SHP77 treated with DMSO at 0.1 percent for 48 hours (cell line): Measurements from ENCODE around the gene ASB5.
"Not testable (repeated sequence)": the region's sequence is repeated elsewhere in the genome, so short reads cannot be mapped to it uniquely, and the experiment has no call there.

Source experiments
- DNase-seq: peaks from one replicate; lab custom pipeline; 2025; lab: John Stamatoyannopoulos, UW

Gene ASB5

DNA sequence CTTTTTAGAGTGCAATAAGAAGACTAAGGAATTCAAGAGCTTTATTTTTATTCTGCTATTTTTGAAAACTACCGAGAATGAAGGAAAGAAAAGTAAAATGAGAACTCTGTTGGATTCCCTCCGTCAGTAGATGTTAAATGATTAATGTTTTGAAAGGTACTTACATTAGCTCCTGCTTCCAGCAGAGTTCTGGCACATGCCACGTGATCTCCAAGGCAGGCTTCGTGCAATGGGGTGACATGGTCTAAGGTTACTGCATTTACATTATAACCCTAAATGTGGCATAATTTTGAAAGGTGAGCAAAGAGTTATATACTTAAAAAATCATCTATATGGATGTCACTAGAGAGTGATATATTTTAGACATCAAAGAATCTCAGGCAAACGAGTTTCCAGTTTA is 46.9 kb downstream of the ASB5 start:
- no peak for DNase-seq

DNA sequence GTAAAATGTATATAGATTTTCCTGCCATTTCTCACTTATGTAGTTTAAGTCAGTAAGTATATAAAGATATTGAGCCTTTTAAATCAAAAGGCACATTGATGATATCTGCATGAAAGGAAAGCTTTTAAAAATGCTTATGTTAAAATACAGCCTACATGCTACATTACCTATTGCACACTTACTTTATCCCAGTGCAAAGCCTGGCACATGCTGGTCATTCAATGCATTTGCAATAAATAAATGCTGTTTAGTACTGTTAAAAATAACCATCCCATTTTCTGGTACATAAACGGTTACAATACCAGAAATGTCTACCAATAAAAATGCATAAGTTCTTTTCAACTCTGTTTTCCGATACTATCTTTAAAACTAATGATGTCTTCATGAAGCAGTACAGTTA is 51.5 kb downstream of the ASB5 start:
- no peak for DNase-seq

DNA sequence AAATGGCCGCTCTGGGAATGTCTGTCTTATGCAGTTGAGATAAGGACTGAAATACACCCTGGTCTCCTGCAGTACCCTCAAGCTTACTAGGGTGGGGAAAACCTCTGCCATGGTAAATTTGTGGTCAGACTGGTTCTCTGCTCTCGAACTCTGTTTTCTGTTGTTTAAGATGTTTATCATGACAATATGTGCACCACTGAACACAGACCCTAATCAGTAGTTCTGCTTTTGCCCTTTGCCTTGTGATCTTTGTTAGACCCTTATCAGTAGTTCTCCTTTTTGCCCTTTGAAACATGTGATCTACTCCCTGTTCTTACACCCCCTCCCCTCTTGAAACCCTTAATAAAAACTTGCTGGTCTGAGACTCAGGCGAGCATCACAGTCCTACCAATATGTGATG is 56.7 kb downstream of the ASB5 start:
- not testable (repeated sequence) for DNase-seq

DNA sequence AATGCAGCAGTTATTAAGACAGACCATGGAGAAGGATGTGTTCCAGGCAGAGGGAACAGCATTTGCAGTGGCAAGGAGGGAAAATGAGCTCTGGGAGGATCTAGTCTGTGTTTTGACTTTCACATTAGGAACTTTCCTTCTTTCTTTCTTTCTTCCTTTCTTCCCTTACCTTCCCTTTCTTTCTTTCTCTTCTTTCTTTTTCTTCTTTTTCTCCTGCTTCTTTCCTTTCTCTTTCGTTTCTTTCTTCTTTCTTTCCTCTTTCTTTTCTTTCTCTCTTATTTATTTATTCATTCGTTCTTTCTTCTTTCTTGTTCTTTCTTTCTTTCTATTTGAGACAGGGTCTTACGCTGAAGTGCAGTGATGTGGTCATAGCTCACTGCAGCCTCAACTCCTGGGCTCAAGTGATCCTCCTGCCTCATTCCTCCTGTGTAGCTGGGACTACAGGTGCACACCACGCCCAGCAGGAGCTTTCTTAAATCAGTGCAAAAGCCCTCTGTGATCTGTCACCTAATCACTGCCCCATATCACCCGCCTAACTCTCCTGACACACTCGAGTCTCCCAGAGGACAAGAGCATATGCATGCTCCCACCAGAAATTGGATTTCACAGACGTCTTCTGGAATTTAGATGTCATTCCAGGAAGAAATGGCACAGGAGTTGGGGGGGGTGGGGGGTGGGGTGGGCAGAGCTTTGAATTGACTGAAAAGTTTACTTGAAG is 58.3 kb downstream of the ASB5 start:
- no peak for DNase-seq

DNA sequence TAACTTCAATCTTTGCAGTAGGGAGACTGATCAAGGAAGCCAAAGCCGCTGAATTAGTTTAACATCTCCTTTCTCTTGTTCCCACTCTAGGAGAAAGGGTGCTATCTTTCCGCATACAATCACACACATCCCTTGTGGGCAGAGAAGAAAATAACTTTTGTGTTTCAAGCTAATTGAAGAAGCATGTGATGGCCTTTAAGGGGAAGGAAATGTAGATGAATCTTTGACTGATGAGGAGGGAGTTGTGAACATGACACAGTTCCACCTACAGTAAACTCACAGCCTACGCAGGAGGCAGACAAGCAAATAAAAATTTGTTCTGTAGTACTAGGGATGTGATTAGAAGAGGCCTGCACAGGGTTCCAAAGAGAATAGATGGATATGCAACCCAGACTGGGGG is 58.9 kb downstream of the ASB5 start:
- DNase-seq: no peak

DNA sequence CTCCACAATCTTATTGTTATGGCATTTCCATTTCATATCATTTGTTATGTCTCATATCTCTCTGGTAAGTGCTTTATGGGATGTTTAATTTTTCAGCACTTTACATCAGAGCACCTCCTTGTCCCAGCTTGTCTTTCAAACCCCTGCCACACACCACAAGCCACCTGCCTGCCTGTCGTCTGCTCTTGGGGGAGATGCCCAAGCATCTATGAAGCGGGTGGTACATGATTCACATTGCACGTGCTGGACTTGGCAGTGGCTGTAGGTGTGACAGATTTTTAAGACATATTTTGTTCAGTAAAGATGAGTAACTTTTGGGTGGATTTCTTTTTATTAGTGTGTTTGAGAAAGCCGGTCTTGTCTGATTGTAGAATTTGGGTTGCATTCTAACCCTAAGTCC is 59.5 kb downstream of the ASB5 start:
- no peak for DNase-seq

DNA sequence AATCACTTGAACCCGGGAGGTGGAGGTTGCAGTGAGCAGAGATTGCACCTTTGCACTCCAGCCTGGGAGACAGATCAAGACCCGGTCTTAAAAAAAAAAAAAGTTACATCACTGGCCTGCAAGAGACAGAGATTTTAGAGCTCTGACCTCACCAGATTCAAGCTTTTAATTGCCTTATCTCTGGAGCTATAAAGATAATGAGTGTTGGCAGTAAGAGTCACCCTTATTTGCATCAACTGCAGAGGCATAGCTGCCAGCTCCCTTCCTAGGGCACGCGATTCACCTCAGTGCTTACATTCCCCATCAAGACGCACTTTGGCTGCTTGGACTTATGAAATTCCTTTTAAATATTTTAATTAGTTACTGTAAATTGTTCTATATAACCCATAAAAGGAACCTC is 61.2 kb downstream of the ASB5 start:
- no peak for DNase-seq

DNA sequence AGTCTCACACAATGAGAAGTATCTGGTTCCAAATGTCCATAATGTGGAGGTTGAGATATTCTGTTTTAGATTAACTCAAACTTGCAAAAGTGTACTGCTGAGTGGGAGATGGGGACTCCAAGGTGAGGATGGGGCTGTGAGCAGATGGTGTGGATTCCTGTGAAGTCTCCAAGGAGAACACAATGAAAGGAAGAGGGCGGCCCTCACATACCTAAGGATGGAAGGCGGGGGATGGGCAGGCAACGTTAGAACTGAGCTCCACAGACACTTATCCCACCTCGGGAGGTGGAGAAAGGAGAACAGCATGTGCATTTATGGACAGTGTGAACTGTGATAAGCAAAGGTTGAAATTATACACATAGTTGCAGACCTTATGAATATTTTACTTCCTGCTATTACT is 63.7 kb downstream of the ASB5 start:
- no peak for DNase-seq

DNA sequence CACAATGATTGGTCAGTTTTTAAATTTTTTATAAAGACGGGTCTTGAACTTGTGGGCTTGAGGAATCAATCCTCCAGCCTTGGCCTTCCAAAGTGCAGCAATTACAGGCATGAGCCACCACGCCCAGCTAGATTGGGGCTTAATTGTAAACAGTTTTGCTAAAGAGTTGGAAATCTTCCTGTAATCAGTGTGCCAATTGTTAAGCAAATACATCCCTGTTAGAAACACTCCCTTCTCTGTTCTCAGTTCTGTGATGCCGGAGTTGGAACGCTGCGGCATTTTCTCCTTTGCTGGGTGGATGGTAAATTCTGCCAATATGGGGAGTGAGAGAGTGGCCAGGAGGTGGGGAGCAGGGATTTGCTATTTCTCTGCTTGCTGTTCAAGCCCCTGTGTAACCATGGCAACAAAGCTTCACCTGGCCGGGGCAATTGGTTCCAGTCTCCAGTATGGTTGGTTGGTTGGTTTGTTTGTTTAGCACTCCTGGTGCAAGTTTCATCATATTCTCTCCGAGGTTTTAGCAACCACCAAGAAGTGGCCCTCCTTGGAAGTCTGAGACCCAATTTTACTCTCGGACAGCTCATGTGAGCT is 70.6 kb downstream of the ASB5 start:
- DNase-seq: no peak

DNA sequence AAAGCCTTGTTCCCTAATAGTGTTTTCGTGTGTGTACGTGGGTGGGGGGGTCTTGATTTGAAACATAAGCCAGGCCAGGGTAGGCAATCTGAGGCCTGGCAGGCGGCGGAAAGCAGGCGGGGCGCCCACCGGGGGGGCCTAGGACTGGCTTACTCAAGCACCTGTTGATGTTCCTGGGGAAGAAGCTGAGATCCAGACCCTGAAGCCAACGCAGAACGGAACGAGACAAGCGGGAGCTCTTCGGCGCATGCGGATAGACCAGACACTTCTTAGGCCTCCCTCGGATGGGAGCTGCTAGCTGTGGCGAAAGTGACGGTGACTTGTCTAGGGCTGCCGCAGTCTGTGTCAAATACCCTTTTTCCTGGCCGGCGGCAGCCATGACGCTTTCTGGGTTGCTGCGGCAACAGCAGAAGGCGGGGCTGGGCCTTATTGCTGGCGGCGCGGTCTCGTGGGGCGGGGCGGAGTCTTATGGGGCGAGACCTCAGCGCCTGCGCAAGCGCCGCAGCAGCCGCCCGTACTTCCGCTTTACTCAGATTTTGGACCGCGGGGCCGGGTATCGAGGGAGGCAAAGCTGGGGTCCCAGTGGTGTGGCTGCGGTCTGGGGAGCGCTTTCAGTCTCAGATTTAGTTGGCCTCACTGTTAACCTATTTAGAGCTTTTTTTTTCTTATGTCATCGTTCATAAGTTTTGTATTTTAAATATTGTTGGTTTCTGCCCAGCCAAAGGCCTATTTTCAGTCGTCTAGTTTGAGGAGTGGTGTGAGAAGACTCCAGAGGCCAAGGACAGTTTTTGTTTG is 73.6 kb downstream of the ASB5 start, which contains the start of gene SPATA4:
Gene SPATA4 (minus strand): TSS at position 402 of the 795 bp plus-strand sequence. CDS start 23 bp downstream, at position 379.
- DNase-seq: peak; percentile 68

DNA sequence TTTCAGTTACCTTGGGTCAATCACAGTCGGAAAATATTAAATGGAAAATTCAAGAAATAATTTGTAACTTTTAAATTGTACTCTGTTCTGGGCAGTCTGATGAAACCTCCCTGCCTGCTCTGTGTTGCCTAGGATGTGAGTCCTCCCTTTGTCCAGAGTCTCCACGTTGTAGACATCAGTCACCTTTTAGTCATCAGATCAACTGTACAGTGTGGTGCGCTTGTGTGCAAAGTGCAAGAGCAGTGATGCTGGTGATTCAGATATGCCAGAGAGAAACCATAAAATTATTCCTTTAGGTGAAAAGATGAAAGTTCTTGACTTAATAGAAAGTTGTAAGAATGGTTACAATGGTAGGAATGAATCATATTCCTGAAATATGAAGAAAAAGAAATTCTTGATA is 75.1 kb downstream of the ASB5 start:
- DNase-seq: no peak

DNA sequence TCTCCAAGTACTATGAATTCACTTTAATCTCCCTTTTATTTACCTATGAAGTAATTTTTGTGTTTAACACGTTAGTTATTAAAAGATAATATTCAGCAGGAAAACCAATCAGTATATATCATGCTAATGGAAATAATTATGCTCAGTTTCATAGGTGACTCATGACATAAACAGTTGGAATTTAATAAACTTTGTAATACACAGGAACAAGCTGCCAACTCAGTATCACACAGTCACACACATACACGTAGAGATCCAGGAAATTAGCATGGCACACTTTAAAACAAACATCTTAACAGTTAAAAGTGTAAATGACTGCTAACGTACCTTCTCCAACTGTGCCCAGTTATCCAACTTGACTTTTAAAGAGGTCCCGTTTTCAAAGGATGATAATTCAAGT is 75.9 kb downstream of the ASB5 start:
- DNase-seq: no peak

DNA sequence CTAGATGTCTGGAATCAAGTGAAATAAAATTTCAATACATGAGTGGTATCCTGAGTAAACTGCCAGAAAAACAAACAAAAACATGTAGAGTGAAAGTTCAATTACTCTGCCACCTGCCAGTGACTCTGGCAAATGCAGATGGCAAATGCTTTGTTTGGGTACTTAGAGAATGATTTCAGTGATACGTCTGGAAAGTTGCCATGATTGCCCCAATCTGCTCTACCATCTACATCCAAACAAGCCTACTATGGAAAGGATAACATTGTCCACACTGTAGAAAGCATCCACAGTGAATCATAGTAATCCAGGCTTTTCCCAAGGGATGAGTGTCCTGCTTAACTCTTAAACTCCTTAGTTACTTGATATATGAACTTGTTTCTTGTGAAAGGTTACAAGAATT is 77.0 kb downstream of the ASB5 start:
- peak; percentile 24 for DNase-seq

DNA sequence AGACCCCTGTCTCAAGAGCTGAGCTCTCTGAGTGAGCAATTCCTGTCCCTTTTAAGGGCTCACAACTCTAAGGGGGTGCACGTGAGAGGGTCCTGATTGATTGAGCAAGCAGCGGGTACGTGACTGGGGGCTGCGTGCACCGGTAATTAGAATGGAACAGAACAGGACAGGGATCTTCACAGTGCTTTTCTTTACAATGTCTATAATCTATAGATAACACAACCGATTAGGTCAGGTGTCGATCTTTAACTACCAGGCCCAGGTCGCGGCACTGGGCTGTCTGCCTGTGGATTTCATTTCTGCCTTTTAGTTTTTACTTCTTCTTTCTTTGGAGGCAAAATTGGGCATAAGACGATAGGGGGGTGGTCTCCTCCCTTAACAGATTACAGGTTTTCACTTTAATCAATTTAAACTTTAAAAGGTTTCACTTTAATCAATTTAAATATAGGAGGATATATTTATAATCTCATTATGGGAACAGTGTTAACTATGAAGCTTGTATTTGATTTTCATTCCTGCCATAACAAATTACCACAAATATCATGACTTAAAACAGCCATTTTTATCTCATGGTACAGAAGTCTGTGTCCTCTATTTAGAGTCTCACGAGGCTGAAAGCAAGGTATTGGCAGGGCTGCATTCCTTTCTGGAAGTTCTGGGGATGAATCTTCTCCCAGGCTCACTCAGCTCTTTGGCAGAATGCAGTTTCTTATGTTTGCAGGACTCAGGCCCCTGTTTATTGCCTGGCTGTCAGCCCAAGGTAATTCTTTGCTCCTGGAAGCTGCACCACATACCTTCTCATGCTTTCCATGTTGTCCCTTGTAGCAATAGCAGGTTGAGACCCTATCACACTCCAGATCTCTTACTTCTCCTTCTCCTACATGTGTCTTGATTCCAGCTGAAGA is 78.9 kb downstream of the ASB5 start:
- DNase-seq: no peak

DNA sequence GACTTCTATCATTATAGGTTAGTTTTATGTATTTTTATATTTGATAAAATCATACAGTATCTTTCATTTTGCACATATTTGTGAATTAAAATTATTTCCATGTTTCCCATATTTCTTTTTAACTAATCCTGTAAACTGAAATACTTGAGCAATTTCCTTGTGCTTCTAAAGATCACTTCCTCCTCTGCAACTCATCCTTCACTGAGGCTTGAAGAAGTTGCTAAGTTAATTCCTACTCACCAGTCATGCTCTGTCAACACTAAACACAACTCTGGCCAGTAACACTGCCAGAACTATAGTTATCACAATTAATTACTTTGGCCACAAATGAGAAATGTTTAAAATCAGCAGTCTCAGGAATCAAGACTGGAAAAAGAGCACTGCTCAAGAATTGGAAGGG is 80.4 kb downstream of the ASB5 start:
- DNase-seq: no peak

DNA sequence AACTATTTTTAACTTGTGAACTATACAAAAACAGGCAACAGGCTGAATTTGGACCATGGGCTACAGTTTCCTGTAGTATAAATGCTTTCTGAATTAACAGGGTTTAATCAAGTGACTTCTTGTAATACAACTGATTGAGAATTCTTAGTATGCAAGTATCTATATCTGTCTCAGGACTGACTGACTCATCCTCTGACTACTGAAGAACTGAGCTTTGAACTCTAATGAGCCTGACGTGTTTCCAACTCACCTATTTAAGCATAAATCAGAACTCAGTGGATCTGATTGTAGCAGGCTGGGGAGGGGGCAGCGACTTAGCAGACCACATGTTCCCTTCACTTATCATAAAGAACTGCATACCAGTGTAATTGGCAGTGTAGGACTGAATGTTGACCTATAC is 81.4 kb downstream of the ASB5 start:
- DNase-seq: no peak

DNA sequence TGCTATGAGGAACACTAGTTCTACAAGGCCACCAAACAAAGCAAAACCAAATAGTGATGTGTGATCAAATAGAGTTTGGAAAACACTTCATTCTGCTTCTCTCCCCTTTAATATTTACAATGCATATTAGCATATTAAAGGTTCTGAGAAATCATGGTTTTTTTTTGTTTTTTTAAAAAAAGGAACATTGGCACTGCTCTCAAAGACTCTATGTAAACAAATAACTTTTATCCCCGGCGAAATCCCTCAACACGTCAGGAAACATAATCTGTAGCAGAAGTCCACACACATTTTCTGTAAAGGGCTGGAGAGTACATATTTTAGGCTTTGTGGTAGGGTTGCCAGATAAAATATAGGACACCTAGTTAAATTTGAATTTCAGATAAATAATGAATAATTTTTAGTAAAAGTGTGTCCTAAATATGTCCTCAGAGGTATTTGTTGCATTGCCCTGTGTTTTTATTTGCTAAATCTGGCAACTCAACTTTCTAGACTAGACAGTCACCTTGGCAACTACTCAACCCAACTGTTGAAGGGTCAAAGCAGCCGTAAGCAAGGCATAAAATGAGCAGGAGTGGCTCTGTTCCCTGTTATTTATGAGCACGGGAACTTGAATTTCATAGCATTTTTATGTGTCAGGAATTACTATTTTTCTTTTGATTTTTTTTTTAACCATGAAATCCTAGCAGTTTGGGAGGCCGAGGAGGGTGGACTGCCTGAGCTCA is 82.2 kb downstream of the ASB5 start:
- DNase-seq: no peak

DNA sequence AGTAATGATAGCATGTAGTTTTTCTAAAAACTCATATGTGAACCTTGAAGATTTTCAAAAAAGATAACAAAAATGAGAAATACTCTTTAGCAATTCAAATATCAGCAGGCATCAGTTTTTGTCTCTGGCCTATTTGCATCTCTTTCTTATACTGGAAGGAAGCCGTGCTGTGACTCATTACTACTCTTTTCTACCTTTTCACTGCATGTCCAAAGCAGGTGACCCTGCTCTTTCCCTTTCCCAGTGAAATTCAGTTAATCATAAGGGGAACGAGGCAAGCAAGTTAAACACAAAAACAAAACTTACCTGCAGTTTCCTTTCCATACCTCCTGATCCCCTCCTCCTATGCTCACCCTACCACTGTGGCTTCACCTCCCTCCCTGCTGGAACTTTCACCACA is 83.0 kb downstream of the ASB5 start:
- DNase-seq: no peak

DNA sequence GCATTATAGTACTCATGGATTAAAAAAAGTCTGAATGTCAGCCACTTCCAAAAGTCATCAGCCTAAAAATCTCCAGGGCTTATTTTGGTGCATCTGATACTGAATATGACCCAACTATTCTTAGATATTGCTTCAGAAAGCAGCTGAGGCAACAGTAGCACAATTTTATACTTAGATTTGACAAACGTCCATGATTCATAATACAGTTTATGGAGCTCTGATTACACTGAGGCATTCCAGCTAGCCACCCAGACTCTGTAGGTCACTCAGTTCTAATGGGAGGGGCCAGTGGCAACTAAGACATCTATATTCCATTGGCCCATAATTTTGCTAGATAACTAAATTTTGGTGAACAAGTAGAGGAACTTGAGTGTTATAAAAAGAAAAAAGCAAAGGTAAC is 84.0 kb downstream of the ASB5 start:
- DNase-seq: no peak
